Measurements from ENCODE around the gene KIF1B. TPM values are rescaled to one million over a fixed set of nuclear protein-coding genes. Genes with fewer than 3 reads are reported as not detected.

Gene KIF1B
- total RNA-seq, 1 donor from 2014 or later, result 7.2 TPM

GRCh38 chr1:10178597-10179405 lies 31.6 kb upstream of the KIF1B start:
- CTCF ChIA-PET, result no interaction called here

GRCh38 chr1:10179406-10180091 lies 30.8 kb upstream of the KIF1B start:
- Mint-ChIP-seq H3K27ac (no peak overlapping the region), H3K36me3 (ENCODE audit: low read depth) (peaks cover 50% of the 10 kb centered on the region), H3K4me3 (no peak overlapping the region), H3K4me1 (no peaks in the 10 kb centered on the region), H3K9me3 (peaks cover 12% of the 10 kb centered on the region), H3K27me3 (no peaks in the 10 kb centered on the region)
- no peak for TF ChIP-seq CTCF (IDR thresholded peaks at IDR 0.05)
- ATAC-seq (ENCODE audit: low read depth), result no peak
- ChIA-PET CTCF (no interaction called here), POLR2A (no interaction called here)
- intact Hi-C loops (cut with micrococcal nuclease), result no loop called here
- no peak for DNase-seq

More at GRCh38 chr1:10178597-10179405, 31.6 kb upstream of the KIF1B start:
- Mint-ChIP-seq H3K4me3 (no peak overlapping the region), H3K27ac (no peak overlapping the region), H3K27me3 (no peaks in the 10 kb centered on the region), H3K4me1 (no peaks in the 10 kb centered on the region), H3K9me3 (peaks cover 12% of the 10 kb centered on the region), H3K36me3 (ENCODE audit: low read depth) (peaks cover 54% of the 10 kb centered on the region)
- DNase-seq (no peak), ATAC-seq (ENCODE audit: low read depth) (no peak)
- no peak for TF ChIP-seq CTCF (IDR thresholded peaks at IDR 0.05)
- POLR2A ChIA-PET, result no interaction called here
- intact Hi-C loops (cut with micrococcal nuclease), result no loop called here

GRCh38 chr1:10181154-10181553 lies 29.2 kb upstream of the KIF1B start:
- no peak for TF ChIP-seq CTCF (IDR thresholded peaks at IDR 0.05)
- H3K27me3 Mint-ChIP-seq, result no peaks in the 10 kb centered on the region
- peaks cover 38% of the 10 kb centered on the region for H3K36me3 Mint-ChIP-seq (ENCODE audit: low read depth)
- H3K9me3 Mint-ChIP-seq, result peaks cover under 1% of the 10 kb centered on the region
- no peak overlapping the region for H3K27ac Mint-ChIP-seq
- CTCF ChIA-PET, result no interaction called here
- DNase-seq, result no peak
- no peaks in the 10 kb centered on the region for H3K4me1 Mint-ChIP-seq
- intact Hi-C loops (cut with micrococcal nuclease), result no loop called here
- H3K4me3 Mint-ChIP-seq, result no peak overlapping the region
- POLR2A ChIA-PET, result no interaction called here
- ATAC-seq (ENCODE audit: low read depth), result no peak

- H3K4me3 Mint-ChIP-seq, result no peak overlapping the region
- DNase-seq (no peak), ATAC-seq (ENCODE audit: low read depth) (no peak)
- no peak for TF ChIP-seq CTCF (IDR thresholded peaks at IDR 0.05)
- POLR2A ChIA-PET, result no interaction called here
- intact Hi-C loops (cut with micrococcal nuclease), result no loop called here
- peaks cover 7% of the 10 kb centered on the region for H3K36me3 Mint-ChIP-seq (ENCODE audit: low read depth)
- H3K27ac Mint-ChIP-seq, result no peak overlapping the region
- peaks cover 5% of the 10 kb centered on the region for H3K4me1 Mint-ChIP-seq
- H3K27me3 Mint-ChIP-seq, result no peaks in the 10 kb centered on the region
- H3K9me3 Mint-ChIP-seq, result no peaks in the 10 kb centered on the region
- CTCF ChIA-PET, result no interaction called here
These were observed 24.6 kb upstream of the KIF1B start for GRCh38 chr1:10185759-10186158.

DNA sequence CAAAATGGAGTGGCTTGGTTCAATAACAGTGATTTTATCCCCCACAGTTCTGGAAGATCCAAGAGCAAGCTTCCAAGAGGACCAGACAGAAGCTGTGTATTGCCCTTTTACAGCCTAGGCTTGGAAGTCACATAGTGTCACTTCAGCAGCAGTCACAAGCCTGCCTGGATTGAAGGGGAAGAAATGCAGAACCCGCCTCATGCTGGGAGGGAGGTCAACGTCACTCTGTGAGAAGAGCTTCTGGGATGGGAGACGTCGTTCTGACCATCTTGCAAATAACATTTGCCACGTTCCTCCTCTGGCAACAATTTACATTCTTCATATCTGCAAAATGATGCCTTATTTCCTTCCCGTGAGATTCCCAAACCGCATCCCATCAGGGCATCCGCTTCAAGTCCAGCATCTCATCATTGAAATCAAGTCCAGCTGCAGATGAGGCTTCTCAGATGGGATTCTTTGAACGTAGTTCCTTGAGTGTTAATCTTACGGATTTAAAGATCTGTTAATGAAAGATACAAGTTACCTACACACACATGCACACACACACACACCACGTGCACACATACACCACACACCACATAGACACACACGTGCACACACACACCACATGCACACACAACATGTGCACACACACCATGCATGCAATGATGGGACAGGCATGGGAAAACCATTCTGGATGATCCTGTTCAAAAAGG lies 23.9 kb upstream of the KIF1B start:
- no peaks in the 10 kb centered on the region for H3K27me3 Mint-ChIP-seq
- CTCF ChIA-PET, result no interaction called here

More for the DNA sequence above, 23.9 kb upstream of the KIF1B start:
- no peak for TF ChIP-seq CTCF (IDR thresholded peaks at IDR 0.05)
- DNase-seq (no peak), ATAC-seq (ENCODE audit: low read depth) (no peak)
- H3K4me1 Mint-ChIP-seq, result peaks cover 5% of the 10 kb centered on the region
- no peaks in the 10 kb centered on the region for H3K36me3 Mint-ChIP-seq (ENCODE audit: low read depth)
- POLR2A ChIA-PET, result no interaction called here
- H3K4me3 Mint-ChIP-seq, result no peak overlapping the region
- no peaks in the 10 kb centered on the region for H3K9me3 Mint-ChIP-seq
- intact Hi-C loops (cut with micrococcal nuclease), result no loop called here
- H3K27ac Mint-ChIP-seq, result no peak overlapping the region

Data from activated B cell treated with CpG ODN at 0.5 μM for 24 hours (primary cell).